ENCODE results near the gene INPP5D. TPM values are rescaled to one million over a fixed set of nuclear protein-coding genes. Genes with fewer than 3 reads are reported as not detected.
A peak's percentile ranks its signal among the peaks of the same experiment; 100 is the strongest.

The INPP5D gene
- total and polyA plus RNA-seq, 2 of the 13 experiments (the other 11 are each of a cell fraction or from before 2014, with no cell fraction given), result 16.7 to 18.0 TPM

DNA sequence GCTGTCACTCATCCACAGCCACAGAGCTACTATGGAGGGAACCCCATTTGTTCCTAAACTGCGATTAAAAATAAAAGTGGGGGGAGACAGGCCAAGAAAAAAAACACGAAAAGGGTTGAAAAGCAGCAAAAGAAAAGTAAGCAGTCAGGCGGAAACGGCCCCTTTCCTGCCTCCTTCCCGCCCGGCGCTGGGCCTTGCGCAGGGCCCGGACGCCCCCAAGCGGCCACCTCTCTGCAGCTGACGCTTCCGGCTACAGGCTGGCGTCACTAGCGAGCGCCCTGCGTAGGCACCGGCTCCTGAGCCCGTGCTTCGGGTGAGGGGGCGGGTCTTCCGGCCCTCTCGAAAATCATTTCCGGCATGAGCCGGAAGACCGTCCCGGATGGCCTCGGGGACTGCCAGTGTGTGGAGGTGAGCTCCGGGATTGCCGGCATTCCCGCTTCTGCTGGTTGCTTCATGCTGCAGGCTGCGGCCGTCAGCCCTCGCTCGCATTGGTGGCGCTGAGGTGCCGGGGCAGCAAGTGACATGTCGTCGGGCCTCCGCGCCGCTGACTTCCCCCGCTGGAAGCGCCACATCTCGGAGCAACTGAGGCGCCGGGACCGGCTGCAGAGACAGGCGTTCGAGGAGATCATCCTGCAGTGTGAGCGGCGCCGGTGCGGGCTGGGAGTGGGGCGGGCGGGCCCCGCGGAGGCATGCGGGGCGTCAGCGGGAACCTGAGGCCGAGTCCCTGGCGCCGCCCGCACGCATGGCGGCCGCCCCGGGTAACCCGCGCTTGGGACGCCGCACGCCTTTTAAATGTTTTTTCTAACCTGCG is 191.4 kb downstream of the INPP5D start, which contains the start of gene ATG16L1 (continued):
- TF ChIP-seq ZNF562 (CRISPR knock-in tag; IDR thresholded peaks at IDR 0.05; ENCODE audit: borderline replicate concordance) (no peak), RCOR2 (CRISPR knock-in tag; IDR thresholded peaks at IDR 0.05) (peak; percentile 80), NFIB (CRISPR knock-in tag; IDR thresholded peaks at IDR 0.05; ENCODE audit: borderline replicate concordance) (no peak), ASH2L (IDR thresholded peaks at IDR 0.05; ENCODE audit: insufficient read length, low read depth, low read length) (peak; percentile 85), ZNF33B (CRISPR knock-in tag; IDR thresholded peaks at IDR 0.05) (no peak), NFE2L2 (IDR thresholded peaks at IDR 0.05; ENCODE audit: low read length) (no peak; the same call in 1 of the 2 replicates), PAWR (CRISPR knock-in tag; IDR thresholded peaks at IDR 0.05; ENCODE audit: borderline replicate concordance) (0 out of 2 replicates have a peak, but pooled peaks have one; percentile 86), HHEX (CRISPR knock-in tag; IDR thresholded peaks at IDR 0.05) (0 out of 2 replicates have a peak, but pooled peaks have one; percentile 20), MAFK (conservative IDR thresholded peaks at IDR 0.05 in 1 of 2, IDR thresholded peaks at IDR 0.05 in 1 of 2; ENCODE audit: low read length in 2 of 2) (peak in 1 of 2 experiments; percentile 40; a peak in 2 of 4 replicates), FOXA1 (IDR thresholded peaks at IDR 0.05) (no peak), FOXA1 (CRISPR knock-in tag; IDR thresholded peaks at IDR 0.05) (peak; percentile 62), ZNF234 (CRISPR knock-in tag; conservative IDR thresholded peaks at IDR 0.05) (no peak; the same call in 1 of the 2 replicates), NFE2L1 (CRISPR knock-in tag; IDR thresholded peaks at IDR 0.05; ENCODE audit: borderline replicate concordance) (no peak), ZNF619 (CRISPR knock-in tag; IDR thresholded peaks at IDR 0.05) (peak; percentile 83; the same call in 1 of the 2 replicates), KLF9 (CRISPR knock-in tag; IDR thresholded peaks at IDR 0.05; ENCODE audit: low read depth) (no peak), GPN1 (CRISPR knock-in tag; IDR thresholded peaks at IDR 0.05; ENCODE audit: borderline replicate concordance) (peak; percentile 43; the same call in 1 of the 2 replicates), TBP (CRISPR knock-in tag; IDR thresholded peaks at IDR 0.05) (no peak), MTF2 (CRISPR knock-in tag; IDR thresholded peaks at IDR 0.05; ENCODE audit: borderline replicate concordance) (peak; percentile 72; the same call in 1 of the 2 replicates), ZZZ3 (CRISPR knock-in tag; IDR thresholded peaks at IDR 0.05; ENCODE audit: borderline replicate concordance) (peak; percentile 95; the same call in 1 of the 2 replicates)
- TF ChIP-seq, protein P1, sequence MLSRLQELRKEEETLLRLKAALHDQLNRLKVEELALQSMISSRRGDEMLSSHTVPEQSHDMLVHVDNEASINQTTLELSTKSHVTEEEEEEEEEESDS (CRISPR knock-in tag; IDR thresholded peaks at IDR 0.05; ENCODE audit: borderline replicate concordance), result peak; percentile 81
- TF ChIP-seq, protein P2, sequence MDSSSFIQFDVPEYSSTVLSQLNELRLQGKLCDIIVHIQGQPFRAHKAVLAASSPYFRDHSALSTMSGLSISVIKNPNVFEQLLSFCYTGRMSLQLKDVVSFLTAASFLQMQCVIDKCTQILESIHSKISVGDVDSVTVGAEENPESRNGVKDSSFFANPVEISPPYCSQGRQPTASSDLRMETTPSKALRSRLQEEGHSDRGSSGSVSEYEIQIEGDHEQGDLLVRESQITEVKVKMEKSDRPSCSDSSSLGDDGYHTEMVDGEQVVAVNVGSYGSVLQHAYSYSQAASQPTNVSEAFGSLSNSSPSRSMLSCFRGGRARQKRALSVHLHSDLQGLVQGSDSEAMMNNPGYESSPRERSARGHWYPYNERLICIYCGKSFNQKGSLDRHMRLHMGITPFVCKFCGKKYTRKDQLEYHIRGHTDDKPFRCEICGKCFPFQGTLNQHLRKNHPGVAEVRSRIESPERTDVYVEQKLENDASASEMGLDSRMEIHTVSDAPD (CRISPR knock-in tag; IDR thresholded peaks at IDR 0.05), result no peak; the same call in 1 of the 2 replicates
- TF ChIP-seq, protein P3, sequence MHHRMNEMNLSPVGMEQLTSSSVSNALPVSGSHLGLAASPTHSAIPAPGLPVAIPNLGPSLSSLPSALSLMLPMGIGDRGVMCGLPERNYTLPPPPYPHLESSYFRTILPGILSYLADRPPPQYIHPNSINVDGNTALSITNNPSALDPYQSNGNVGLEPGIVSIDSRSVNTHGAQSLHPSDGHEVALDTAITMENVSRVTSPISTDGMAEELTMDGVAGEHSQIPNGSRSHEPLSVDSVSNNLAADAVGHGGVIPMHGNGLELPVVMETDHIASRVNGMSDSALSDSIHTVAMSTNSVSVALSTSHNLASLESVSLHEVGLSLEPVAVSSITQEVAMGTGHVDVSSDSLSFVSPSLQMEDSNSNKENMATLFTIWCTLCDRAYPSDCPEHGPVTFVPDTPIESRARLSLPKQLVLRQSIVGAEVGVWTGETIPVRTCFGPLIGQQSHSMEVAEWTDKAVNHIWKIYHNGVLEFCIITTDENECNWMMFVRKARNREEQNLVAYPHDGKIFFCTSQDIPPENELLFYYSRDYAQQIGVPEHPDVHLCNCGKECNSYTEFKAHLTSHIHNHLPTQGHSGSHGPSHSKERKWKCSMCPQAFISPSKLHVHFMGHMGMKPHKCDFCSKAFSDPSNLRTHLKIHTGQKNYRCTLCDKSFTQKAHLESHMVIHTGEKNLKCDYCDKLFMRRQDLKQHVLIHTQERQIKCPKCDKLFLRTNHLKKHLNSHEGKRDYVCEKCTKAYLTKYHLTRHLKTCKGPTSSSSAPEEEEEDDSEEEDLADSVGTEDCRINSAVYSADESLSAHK (CRISPR knock-in tag; IDR thresholded peaks at IDR 0.05; ENCODE audit: borderline replicate concordance), result no peak; the same call in 1 of the 2 replicates
- TF ChIP-seq, protein P4, sequence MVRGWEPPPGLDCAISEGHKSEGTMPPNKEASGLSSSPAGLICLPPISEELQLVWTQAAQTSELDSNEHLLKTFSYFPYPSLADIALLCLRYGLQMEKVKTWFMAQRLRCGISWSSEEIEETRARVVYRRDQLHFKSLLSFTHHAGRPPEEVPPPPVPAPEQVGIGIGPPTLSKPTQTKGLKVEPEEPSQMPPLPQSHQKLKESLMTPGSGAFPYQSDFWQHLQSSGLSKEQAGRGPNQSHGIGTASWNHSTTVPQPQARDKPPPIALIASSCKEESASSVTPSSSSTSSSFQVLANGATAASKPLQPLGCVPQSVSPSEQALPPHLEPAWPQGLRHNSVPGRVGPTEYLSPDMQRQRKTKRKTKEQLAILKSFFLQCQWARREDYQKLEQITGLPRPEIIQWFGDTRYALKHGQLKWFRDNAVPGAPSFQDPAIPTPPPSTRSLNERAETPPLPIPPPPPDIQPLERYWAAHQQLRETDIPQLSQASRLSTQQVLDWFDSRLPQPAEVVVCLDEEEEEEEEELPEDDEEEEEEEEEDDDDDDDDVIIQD (CRISPR knock-in tag; IDR thresholded peaks at IDR 0.05; ENCODE audit: low read depth), result peak; percentile 80
